Measurements from ENCODE around the gene ZNRF1. TPM values are rescaled to one million over a fixed set of nuclear protein-coding genes. Genes with fewer than 3 reads are reported as not detected.
A peak's percentile ranks its signal among the peaks of the same experiment; 100 is the strongest.

ZNRF1 gene
- total and polyA plus RNA-seq, 10 of the 15 experiments (the other 5 are each of a cell fraction or from before 2014, with no cell fraction given): 5.8 to 25.9 (median 14.3) TPM

- TF ChIP-seq CEBPZ (IDR thresholded peaks at IDR 0.05; ENCODE audit: low read depth, low read length): no peak
- TF ChIP-seq CBX5 (IDR thresholded peaks at IDR 0.05; ENCODE audit: low read depth): no peak
- TF ChIP-seq RB1 (IDR thresholded peaks at IDR 0.05; ENCODE audit: borderline replicate concordance): 0 out of 2 replicates have a peak, but pooled peaks have one; percentile 40
- peak; percentile 83 for TF ChIP-seq NFIC (IDR thresholded peaks at IDR 0.05; ENCODE audit: low read depth, low read length)
- no peak for TF ChIP-seq CEBPB (IDR thresholded peaks at IDR 0.05; ENCODE audit: borderline replicate concordance in 1 of 2, low read depth in 2 of 2, low read length in 2 of 2)
- TF ChIP-seq RBBP5 (conservative IDR thresholded peaks at IDR 0.05): no peak
- no peak for TF ChIP-seq STAT1 (conservative IDR thresholded peaks at IDR 0.05)
- no peak for TF ChIP-seq MYB (IDR thresholded peaks at IDR 0.05; ENCODE audit: borderline replicate concordance, low read depth, low read length)
- no peak for TF ChIP-seq SUZ12 (IDR thresholded peaks at IDR 0.05; ENCODE audit: unreplicated experiment)
- TF ChIP-seq BACH1 (IDR thresholded peaks at IDR 0.05; ENCODE audit: borderline replicate concordance): no peak
- peak; percentile 83 for TF ChIP-seq SKIL (IDR thresholded peaks at IDR 0.05; ENCODE audit: low read depth, poor library complexity, severe bottlenecking)
- peak; percentile 64; the same call in 1 of the 2 replicates for TF ChIP-seq CHD1 (IDR thresholded peaks at IDR 0.05; ENCODE audit: low read depth, low read length)
- TF ChIP-seq POLR2A (IDR thresholded peaks at IDR 0.05; ENCODE audit: low read depth, low read length): peak; percentile 58
- TF ChIP-seq GABPA (IDR thresholded peaks at IDR 0.05; ENCODE audit: low read depth): no peak
- TF ChIP-seq TAF1 (IDR thresholded peaks at IDR 0.05; ENCODE audit: borderline replicate concordance, low read depth, low read length): no peak; the same call in 1 of the 2 replicates
- TF ChIP-seq DPF2 (IDR thresholded peaks at IDR 0.05): no peak
- no peak for TF ChIP-seq ZNF687 (IDR thresholded peaks at IDR 0.05)
- TF ChIP-seq CTCF (IDR thresholded peaks at IDR 0.05 in 2 of 3, conservative IDR thresholded peaks at IDR 0.05 in 1 of 3; ENCODE audit: control insufficient read depth in 2 of 3, extremely low read depth in 1 of 3, insufficient read depth in 1 of 3, low read depth in 3 of 3, low read length in 3 of 3): peak; percentile 60 to 72 (median 62); a peak in 5 of 6 replicates
Observed at GRCh38 chr16:74998481-74999218, at the start of gene ZNRF1 (continued).

Data from GM12878 (cell line).